Myocyte (in vitro differentiated cells): ENCODE results near the gene EIF1AD. TPM values are rescaled to one million over a fixed set of nuclear protein-coding genes. Genes with fewer than 3 reads are reported as not detected.

Experiments
- total RNA-seq: library from RNA; depleted of rRNA; stranded (reverse); fragments of >200 nt; gene quantifications from 2 replicates; pipeline ENCODE4 v1.2.3, GENCODE V29; 2014

EIF1AD gene
- total RNA-seq, 1 donor from 2014 or later = 41.3 TPM

Other genes starting within 250 kb of the EIF1AD start
- gene AP5B1, start 221.2 kb downstream of the EIF1AD start, total RNA-seq = 9.8 and 10.2 TPM in 2 replicates
- gene OVOL1, start 215.1 kb downstream of the EIF1AD start, total RNA-seq = not detected in 2 replicates
- gene SNX32, start 168.2 kb downstream of the EIF1AD start, total RNA-seq = 0.36 and 0.40 TPM in 2 replicates
- gene CFL1, start 144.0 kb downstream of the EIF1AD start, total RNA-seq = 748 and 837 TPM in 2 replicates
- gene MUS81, start 141.7 kb downstream of the EIF1AD start, total RNA-seq = 46.8 and 47.6 TPM in 2 replicates
- gene EFEMP2, start 129.4 kb downstream of the EIF1AD start, total RNA-seq = 124 and 141 TPM in 2 replicates
- gene CTSW, start 122.3 kb downstream of the EIF1AD start, total RNA-seq = not detected in 2 replicates
- 92.4 and 103 TPM in 2 replicates for gene FIBP, start 113.7 kb downstream of the EIF1AD start, total RNA-seq
- gene CCDC85B, start 111.5 kb downstream of the EIF1AD start, total RNA-seq = 76.4 and 102 TPM in 2 replicates
- gene FOSL1, start 101.8 kb downstream of the EIF1AD start, total RNA-seq = 7.5 and 11.6 TPM in 2 replicates
- 30.5 and 36.2 TPM in 2 replicates for gene C11orf68, start 83.1 kb downstream of the EIF1AD start, total RNA-seq
- gene DRAP1, start 82.7 kb downstream of the EIF1AD start, total RNA-seq = 133 and 165 TPM in 2 replicates
- gene TSGA10IP, start 56.7 kb downstream of the EIF1AD start, total RNA-seq = not detected in 2 replicates
- 32.3 and 39.2 TPM in 2 replicates for gene SART1, start 40.4 kb downstream of the EIF1AD start, total RNA-seq
- gene BANF1, start 346 bp upstream of the EIF1AD start, total RNA-seq = 59.3 and 67.2 TPM in 2 replicates
- 1.9 TPM in 1 of 2 replicates, not detected in the other for gene CST6, start 9.9 kb upstream of the EIF1AD start, total RNA-seq
- not detected in 2 replicates for gene CATSPER1, start 24.3 kb upstream of the EIF1AD start, total RNA-seq
- not detected in 2 replicates for gene GAL3ST3, start 47.0 kb upstream of the EIF1AD start, total RNA-seq
- gene SF3B2, start 50.2 kb upstream of the EIF1AD start, total RNA-seq = 115 and 134 TPM in 2 replicates
- 25.4 and 26.6 TPM in 2 replicates for gene PACS1, start 68.1 kb upstream of the EIF1AD start, total RNA-seq